ENCODE results near the gene ZNF565.

- TF ChIP-seq POLR2AphosphoS5 (IDR thresholded peaks at IDR 0.05) (no peak), POLR2A (IDR thresholded peaks at IDR 0.05) (no peak)
Measured at GRCh38 chr19:36256064-36256463, 41.6 kb upstream of the ZNF565 start.

Measured in sigmoid colon (tissue), 4 donors.